GM23248 (cell line): ENCODE data around the gene ZGPAT. TPM values are rescaled to one million over a fixed set of nuclear protein-coding genes. Genes with fewer than 3 reads are reported as not detected.

ENCODE experiments used
- DNase-seq: peaks from one replicate; pipeline ENCODE4 v3.0.0-alpha.2; 2015
- H2AFZ ChIP-seq: fragments of 200-600 bp; sonication (generic); 2 replicates; pipeline ENCODE4 v1.6.1; 2016; ENCODE audit warnings: antibody characterized with exemption
- H3F3A ChIP-seq: fragments of 200-600 bp; sonication (generic); 2 replicates; pipeline ENCODE4 v1.6.1; 2016; ENCODE audit warnings: mild to moderate bottlenecking, antibody characterized with exemption, mixed run types; ENCODE audit not compliant: insufficient read depth
- H3K27ac ChIP-seq: fragments of 200-600 bp; sonication (generic); 2 replicates; pipeline ENCODE4 v1.5.1; 2016; ENCODE audit warnings: mild to moderate bottlenecking
- H3K27me3 ChIP-seq: fragments of 200-600 bp; sonication (generic); replicated peaks from 2 replicates; pipeline ENCODE4 v1.6.1; 2016; ENCODE audit warnings: mild to moderate bottlenecking; ENCODE audit not compliant: insufficient read depth
- H3K36me3 ChIP-seq: fragments of 200-600 bp; sonication (generic); 2 replicates; pipeline ENCODE4 v1.6.1; 2016; ENCODE audit warnings: low read depth, mild to moderate bottlenecking
- H3K4me1 ChIP-seq: fragments of 200-600 bp; sonication (generic); 2 replicates; pipeline ENCODE4 v1.6.1; 2016; ENCODE audit warnings: mild to moderate bottlenecking; ENCODE audit not compliant: insufficient read depth
- H3K4me2 ChIP-seq: fragments of 200-600 bp; sonication (generic); one replicate; pipeline ENCODE4 v1.6.1; 2016; ENCODE audit warnings: mild to moderate bottlenecking; ENCODE audit not compliant: unreplicated experiment
- H3K4me3 ChIP-seq: fragments of 200-600 bp; sonication (generic); 2 replicates; pipeline ENCODE4 v1.5.1; 2016; ENCODE audit warnings: mild to moderate bottlenecking
- H3K79me2 ChIP-seq: fragments of 200-600 bp; sonication (generic); 2 replicates; pipeline ENCODE4 v1.6.1; 2016; ENCODE audit warnings: mild to moderate bottlenecking; ENCODE audit not compliant: insufficient read depth
- H3K9ac ChIP-seq: fragments of 200-600 bp; sonication (generic); 2 replicates; pipeline ENCODE4 v1.6.1; 2016; ENCODE audit warnings: mild to moderate bottlenecking
- H3K9me2 ChIP-seq: fragments of 200-600 bp; sonication (generic); 2 replicates; pipeline ENCODE4 v1.6.1; 2016; ENCODE audit warnings: mixed run types, mild to moderate bottlenecking, moderate library complexity; ENCODE audit not compliant: insufficient read depth
- H3K9me3 ChIP-seq: fragments of 200-600 bp; sonication (generic); one replicate; pipeline ENCODE4 v1.6.1; 2017; ENCODE audit warnings: low read depth
- H4K20me1 ChIP-seq: fragments of 200-600 bp; sonication (generic); 2 replicates; pipeline ENCODE4 v1.6.0; 2016; ENCODE audit not compliant: insufficient read depth
- EZH2 ChIP-seq: fragments of 200-600 bp; sonication (generic); IDR thresholded peaks from 2 replicates; pipeline ENCODE4 v1.6.1; 2018; ENCODE audit warnings: antibody characterized with exemption, mild to moderate bottlenecking; ENCODE audit not compliant: insufficient read depth, poor library complexity, severe bottlenecking
- EZH2phosphoT487 ChIP-seq: fragments of 200-600 bp; sonication (generic); IDR thresholded peaks from 2 replicates; pipeline ENCODE4 v1.6.1; 2018; ENCODE audit warnings: antibody characterized with exemption, moderate library complexity, mild to moderate bottlenecking, low read depth; ENCODE audit not compliant: insufficient read depth
- WGBS, 2 experiments: methylation state at CpG; one replicate each; pipeline ENCODE4 v1.1.6; 2015 to 2017; ENCODE audit warnings: low lambda C conversion rate in 2 of 2, low coverage in 1 of 2; ENCODE audit errors: missing lambda C conversion rate in 2 of 2; 5-methylcytosine and 5-hydroxymethylcytosine counted together
- in situ Hi-C: fragments of 300-500 bp; cut with MboI; formaldehyde crosslinking; loops from 2 replicates; pipeline ENCODE4 v1.15.0; 2020
- polyA plus RNA-seq: library from polyadenylated mRNA; unstranded; fragments of >200 nt; fragmentation: Nextera tagmentation; extraction: Ambion mirVana; gene quantifications from 2 replicates; pipeline ENCODE4 v1.2.1, GENCODE V29; 2016
- total RNA-seq: library from RNA; depleted of rRNA; stranded (reverse); fragments of >200 nt; shearing (Covaris generic); gene quantifications from 2 replicates; pipeline ENCODE4 v1.2.3, GENCODE V29; 2014

The ZGPAT gene
- total and polyA plus RNA-seq, 2 experiments from 2014 or later = 22.7 to 28.5 TPM

- Histone ChIP-seq H3K4me3 (no peak overlapping the region), H3K9me2 (no peaks in the 10 kb centered on the region), H3K79me2 (no peaks in the 10 kb centered on the region), H4K20me1 (no peaks in the 10 kb centered on the region), H3K4me1 (peaks cover 13% of the 10 kb centered on the region), H2AFZ (no peak overlapping the region), H3K9me3 (no peaks in the 10 kb centered on the region), H3K36me3 (no peaks in the 10 kb centered on the region), H3K27me3 (no peaks in the 10 kb centered on the region), H3K4me2 (no peak overlapping the region), H3K27ac (no peak overlapping the region), H3F3A (no peaks in the 10 kb centered on the region; the same call in 1 of the 2 replicates), H3K9ac (no peak overlapping the region)
- TF ChIP-seq EZH2phosphoT487 (no peak), EZH2 (no peak)
- DNase-seq = no peak
- in situ Hi-C loops = no loop called here
- WGBS, 2 experiments = 88 to 91% methylated on average over 21 of the region's 21 CpGs
Observed at GRCh38 chr20:63693733-63694583, 13.9 kb upstream of the ZGPAT start.

GRCh38 chr20:63694584-63695423 is 13.0 kb upstream of the ZGPAT start:
- Histone ChIP-seq H2AFZ (no peak overlapping the region), H3K27me3 (no peaks in the 10 kb centered on the region), H3K4me2 (no peak overlapping the region), H4K20me1 (no peaks in the 10 kb centered on the region), H3K4me3 (no peak overlapping the region), H3F3A (no peaks in the 10 kb centered on the region; the same call in 1 of the 2 replicates), H3K27ac (no peak overlapping the region), H3K9me3 (no peaks in the 10 kb centered on the region), H3K9ac (no peak overlapping the region), H3K36me3 (no peaks in the 10 kb centered on the region), H3K9me2 (no peaks in the 10 kb centered on the region), H3K79me2 (peaks cover 1% of the 10 kb centered on the region; the same call in 1 of the 2 replicates), H3K4me1 (peaks cover 22% of the 10 kb centered on the region)
- in situ Hi-C loops = no loop called here
- no peak for DNase-seq
- TF ChIP-seq EZH2 (no peak), EZH2phosphoT487 (no peak)
- 87 to 92% methylated on average over 32 of the region's 37 CpGs for WGBS, 2 experiments

GRCh38 chr20:63695424-63696305 is 12.2 kb upstream of the ZGPAT start:
- no peak overlapping the region for H2AFZ ChIP-seq
- no peak overlapping the region for H3K4me2 ChIP-seq
- TF ChIP-seq EZH2 (no peak), EZH2phosphoT487 (no peak)
- H3K79me2 ChIP-seq = peaks cover 8% of the 10 kb centered on the region; the same call in 1 of the 2 replicates
- in situ Hi-C loops = no loop called here
- H3K9me3 ChIP-seq = no peaks in the 10 kb centered on the region
- no peaks in the 10 kb centered on the region for H4K20me1 ChIP-seq
- no peak for DNase-seq
- H3K36me3 ChIP-seq = no peaks in the 10 kb centered on the region
- H3F3A ChIP-seq = no peaks in the 10 kb centered on the region; the same call in 1 of the 2 replicates
- H3K9me2 ChIP-seq = no peaks in the 10 kb centered on the region
- H3K9ac ChIP-seq = no peak overlapping the region
- peaks cover 24% of the 10 kb centered on the region for H3K4me1 ChIP-seq
- 70 to 75% methylated on average over 24 to 25 of the region's 25 CpGs for WGBS, 2 experiments
- H3K27me3 ChIP-seq = no peaks in the 10 kb centered on the region
- no peak overlapping the region for H3K27ac ChIP-seq
- H3K4me3 ChIP-seq = no peak overlapping the region

- H3K9me3 ChIP-seq = no peaks in the 10 kb centered on the region
- no peaks in the 10 kb centered on the region for H3K9me2 ChIP-seq
- no peak overlapping the region for H2AFZ ChIP-seq
- 44 to 58% methylated on average over 3 to 6 of the region's 6 CpGs for WGBS, 2 experiments
- H3K27me3 ChIP-seq = no peaks in the 10 kb centered on the region
- H3K79me2 ChIP-seq = peaks cover 8% of the 10 kb centered on the region; the same call in 1 of the 2 replicates
- DNase-seq = peak; percentile 44
- 0 out of 2 replicates have a peak overlapping the region, but pooled peaks have one; percentile 47 for H3K4me3 ChIP-seq
- TF ChIP-seq EZH2 = no peak
- TF ChIP-seq EZH2phosphoT487 = no peak
- in situ Hi-C loops = no loop called here
- no peaks in the 10 kb centered on the region for H3K36me3 ChIP-seq
- H3F3A ChIP-seq = no peaks in the 10 kb centered on the region; the same call in 1 of the 2 replicates
- H4K20me1 ChIP-seq = no peaks in the 10 kb centered on the region
- H3K4me2 ChIP-seq = no peak overlapping the region
- H3K27ac ChIP-seq = no peak overlapping the region
- peaks cover 24% of the 10 kb centered on the region for H3K4me1 ChIP-seq
- no peak overlapping the region; the same call in 1 of the 2 replicates for H3K9ac ChIP-seq
Observed at GRCh38 chr20:63696306-63696627, 11.6 kb upstream of the ZGPAT start.
